ENCODE results near the gene SH3GL1. TPM values are rescaled to one million over a fixed set of nuclear protein-coding genes. Genes with fewer than 3 reads are reported as not detected.

SH3GL1 gene
- total RNA-seq, 1 experiment from 2014 or later, result 108 TPM

DNA sequence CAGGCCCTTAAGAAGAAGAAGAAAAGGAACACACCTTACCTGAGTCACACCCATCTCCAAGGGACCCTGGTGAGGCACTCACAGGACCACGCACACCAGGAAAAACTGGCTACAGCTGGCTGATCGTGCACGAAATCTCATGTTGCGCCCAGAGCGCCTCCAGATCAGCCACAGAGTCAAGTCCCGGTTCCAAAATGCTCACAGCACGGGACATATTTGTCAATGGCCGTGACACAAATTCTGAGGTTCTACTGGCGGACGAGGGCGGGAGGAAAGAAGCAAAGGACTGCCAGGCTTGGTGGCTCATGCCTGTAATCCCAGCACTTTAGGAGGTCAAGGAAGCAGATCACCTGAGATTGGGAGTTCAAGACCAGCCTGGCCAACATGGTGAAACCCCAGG lies 21.5 kb downstream of the SH3GL1 start:
- DNase-seq (ENCODE audit: low spot score), result no peak
- peaks cover 49% of the 10 kb centered on the region for H3K4me1 ChIP-seq (ENCODE audit: insufficient read depth, low read length, poor library complexity, severe bottlenecking)
- BruUV-seq (replicated peaks), result no TSS peak
- H3K9me3 ChIP-seq (ENCODE audit: low read depth, low read length, poor library complexity, severe bottlenecking), result no peaks in the 10 kb centered on the region
- no peaks in the 10 kb centered on the region for H3K36me3 ChIP-seq (ENCODE audit: insufficient read depth, low read length, poor library complexity, severe bottlenecking)
- ChIA-PET POLR2A (ENCODE audit: low non-redundant PET) (no interaction called here), CTCF (no interaction called here)
- H3K27me3 ChIP-seq (replicated peaks; ENCODE audit: insufficient read depth, low read depth, low read length, poor library complexity), result no peaks in the 10 kb centered on the region
- TF ChIP-seq CTCF (conservative IDR thresholded peaks at IDR 0.05; ENCODE audit: low read depth, low read length) (no peak), EZH2 (IDR thresholded peaks at IDR 0.05; ENCODE audit: borderline replicate concordance, low read depth, low read length, poor library complexity, severe bottlenecking) (no peak)
- no peak overlapping the region for H3K4me3 ChIP-seq (ENCODE audit: low read depth, low read length, poor library complexity, severe bottlenecking)
- H3K27ac ChIP-seq (ENCODE audit: low read depth, low read length, poor library complexity, severe bottlenecking), result no peak overlapping the region
- intact Hi-C loops (cut with micrococcal nuclease; ENCODE audit: unreplicated experiment), result no loop called here

DNA sequence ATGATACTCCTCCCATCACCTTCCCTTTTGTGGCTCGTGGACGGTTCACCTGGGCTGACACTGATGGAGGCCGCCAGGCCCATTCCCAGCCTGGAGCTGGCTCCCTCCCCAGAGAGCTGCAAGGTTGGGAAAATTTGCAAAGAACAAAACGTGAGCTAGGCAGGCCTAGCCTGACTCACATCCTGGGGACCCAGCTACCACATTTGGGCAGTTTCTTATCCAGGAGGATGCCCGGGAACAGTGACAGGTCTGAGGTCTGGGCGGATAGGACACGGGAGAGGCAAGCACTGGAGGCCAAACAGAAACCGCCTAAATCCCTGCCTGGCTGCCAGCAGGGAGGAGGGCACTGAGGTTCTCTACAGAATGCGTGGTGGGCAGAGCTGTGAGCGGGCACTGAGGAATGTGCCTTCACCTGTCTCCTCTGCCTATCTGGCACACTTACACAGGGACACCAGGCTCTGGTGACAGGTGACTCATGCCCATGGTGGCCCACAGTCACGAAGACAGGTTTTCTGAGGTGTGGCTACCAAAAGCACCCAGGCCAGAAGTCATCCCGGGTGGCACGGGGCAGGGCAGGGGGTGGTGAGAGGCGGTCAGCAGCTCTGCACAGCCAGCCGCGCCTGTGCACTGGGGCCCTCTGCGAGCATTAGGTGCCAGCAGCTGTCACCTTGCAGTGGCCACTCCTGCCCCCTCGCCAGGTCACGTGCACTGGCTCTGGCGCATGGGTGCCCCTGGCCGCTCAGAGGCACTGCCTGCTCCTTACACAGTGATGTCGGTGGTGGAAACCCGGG lies 23.2 kb downstream of the SH3GL1 start:
- no peaks in the 10 kb centered on the region for H3K9me3 ChIP-seq (ENCODE audit: low read depth, low read length, poor library complexity, severe bottlenecking)
- peak overlapping the region; percentile 82 for H3K27ac ChIP-seq (ENCODE audit: low read depth, low read length, poor library complexity, severe bottlenecking)
- no peak overlapping the region for H3K4me3 ChIP-seq (ENCODE audit: low read depth, low read length, poor library complexity, severe bottlenecking)
- ChIA-PET CTCF (interaction anchor here (0.6 kb wide), 1 partner anchor 24 kb away, joined by 3 read pairs; no protein-coding TSS in a partner anchor), POLR2A (ENCODE audit: low non-redundant PET) (no interaction called here)
- BruUV-seq (replicated peaks), result no TSS peak
- H3K4me1 ChIP-seq (ENCODE audit: insufficient read depth, low read length, poor library complexity, severe bottlenecking), result peaks cover 52% of the 10 kb centered on the region
- no peak for TF ChIP-seq EZH2 (IDR thresholded peaks at IDR 0.05; ENCODE audit: borderline replicate concordance, low read depth, low read length, poor library complexity, severe bottlenecking)
- no peak for TF ChIP-seq CTCF (conservative IDR thresholded peaks at IDR 0.05; ENCODE audit: low read depth, low read length)
- no peaks in the 10 kb centered on the region for H3K27me3 ChIP-seq (replicated peaks; ENCODE audit: insufficient read depth, low read depth, low read length, poor library complexity)
- no peak for DNase-seq (ENCODE audit: low spot score)
- H3K36me3 ChIP-seq (ENCODE audit: insufficient read depth, low read length, poor library complexity, severe bottlenecking), result no peaks in the 10 kb centered on the region
- intact Hi-C loops (cut with micrococcal nuclease; ENCODE audit: unreplicated experiment), result no loop called here

GRCh38 chr19:4376671-4376990 lies 23.7 kb downstream of the SH3GL1 start:
- Histone ChIP-seq H3K27ac (ENCODE audit: low read depth, low read length, poor library complexity, severe bottlenecking) (peak overlapping the region; percentile 82), H3K4me3 (ENCODE audit: low read depth, low read length, poor library complexity, severe bottlenecking) (no peak overlapping the region), H3K4me1 (ENCODE audit: insufficient read depth, low read length, poor library complexity, severe bottlenecking) (peaks cover 52% of the 10 kb centered on the region), H3K9me3 (ENCODE audit: low read depth, low read length, poor library complexity, severe bottlenecking) (no peaks in the 10 kb centered on the region), H3K36me3 (ENCODE audit: insufficient read depth, low read length, poor library complexity, severe bottlenecking) (no peaks in the 10 kb centered on the region), H3K27me3 (replicated peaks; ENCODE audit: insufficient read depth, low read depth, low read length, poor library complexity) (no peaks in the 10 kb centered on the region)
- no peak for TF ChIP-seq CTCF (conservative IDR thresholded peaks at IDR 0.05; ENCODE audit: low read depth, low read length)
- TF ChIP-seq EZH2 (IDR thresholded peaks at IDR 0.05; ENCODE audit: borderline replicate concordance, low read depth, low read length, poor library complexity, severe bottlenecking), result no peak
- POLR2A ChIA-PET (ENCODE audit: low non-redundant PET), result no interaction called here
- no TSS peak for BruUV-seq (replicated peaks)
- DNase-seq (ENCODE audit: low spot score), result no peak
- CTCF ChIA-PET, result interaction anchor here (0.6 to 2.5 kb wide), 4 partner anchors 24 to 110 kb away, joined by 3 to 12 read pairs (median 8); partner anchors contain the start of gene SH3GL1
- intact Hi-C loops (cut with micrococcal nuclease; ENCODE audit: unreplicated experiment), result no loop called here
